NCI-H446 treated with DMSO at 0.1 percent for 48 hours (cell line): ENCODE results near the gene ARSJ.
A peak's percentile ranks its signal among the peaks of the same experiment; 100 is the strongest.
"Not testable (repeated sequence)": the region's sequence is repeated elsewhere in the genome, so short reads cannot be mapped to it uniquely, and the experiment has no call there.

ENCODE experiments used
- DNase-seq: peaks from one replicate; lab custom pipeline; 2025; lab: John Stamatoyannopoulos, UW

ARSJ gene

DNA sequence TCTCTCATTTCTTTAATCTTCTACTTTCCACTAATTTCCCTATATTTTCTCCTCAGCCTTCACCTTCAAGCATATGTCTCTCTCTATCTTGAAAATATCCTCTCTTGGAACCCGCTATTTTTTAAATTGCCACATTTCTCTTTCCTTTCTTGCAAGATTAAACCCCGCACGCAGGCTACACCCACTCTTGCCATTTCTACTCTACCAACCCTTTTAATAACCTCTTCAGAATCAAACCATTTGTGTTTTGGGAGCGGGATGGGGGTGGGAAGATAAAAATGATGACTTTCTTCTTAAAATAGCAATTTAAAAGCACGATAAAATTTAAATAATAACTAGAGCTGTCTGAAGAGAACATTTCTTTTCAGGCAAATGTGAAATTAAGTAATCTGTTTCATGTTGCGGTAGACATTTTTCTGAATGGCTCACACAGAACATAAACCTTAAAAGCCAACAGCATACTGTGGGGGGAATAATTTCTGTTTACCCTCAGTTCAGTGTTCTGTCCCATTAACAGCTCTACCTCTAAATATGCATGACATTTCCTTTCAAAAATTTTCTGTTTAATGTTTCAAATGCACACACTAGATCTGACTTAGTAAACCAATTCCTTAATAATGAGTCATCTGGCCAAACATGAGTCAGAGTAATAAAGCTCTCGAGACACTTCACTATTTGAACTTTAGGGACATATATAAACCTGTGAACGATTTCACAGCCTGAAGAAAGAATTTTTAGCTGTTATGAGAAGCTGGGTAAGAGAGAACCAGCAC is 20.5 kb downstream of the ARSJ start:
- peak; percentile 82 for DNase-seq

DNA sequence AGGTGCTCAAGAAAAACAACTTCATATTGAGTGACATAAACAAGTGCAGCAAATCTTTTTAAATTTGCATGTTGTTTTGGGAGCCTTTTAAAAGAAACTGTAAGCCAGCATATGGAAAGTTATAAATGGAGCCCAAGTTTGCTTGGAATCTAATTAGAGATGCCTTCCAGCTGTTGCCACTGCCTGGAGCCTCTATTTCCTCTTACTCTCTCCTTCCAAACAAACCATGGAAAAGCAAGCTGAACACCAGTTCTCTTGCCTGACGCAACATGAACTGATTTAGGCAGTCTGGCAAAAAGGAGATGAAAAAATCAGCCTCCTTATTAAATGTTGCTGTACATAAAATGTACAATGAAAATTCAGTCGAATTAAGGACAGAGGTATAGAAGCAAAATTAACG is 21.5 kb downstream of the ARSJ start:
- DNase-seq = no peak

DNA sequence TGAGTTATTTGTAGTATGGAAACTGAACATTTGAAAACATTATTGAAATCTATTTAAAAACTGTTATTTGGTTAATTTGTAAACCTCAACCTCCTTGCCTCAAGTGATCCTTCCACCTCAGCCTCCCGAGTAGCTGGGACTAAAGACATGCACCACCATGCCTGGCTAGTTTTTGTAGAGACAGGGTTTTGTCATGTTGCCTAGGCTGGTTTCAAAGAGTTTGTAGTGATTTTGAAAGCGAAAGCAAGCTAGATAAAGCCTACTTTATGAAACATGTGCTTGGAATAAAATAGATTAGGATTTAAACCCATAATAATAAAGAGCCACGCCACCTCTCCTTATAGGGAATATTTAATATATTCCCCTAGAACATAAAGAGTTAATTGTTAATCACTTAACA is 23.5 kb downstream of the ARSJ start:
- DNase-seq = no peak

DNA sequence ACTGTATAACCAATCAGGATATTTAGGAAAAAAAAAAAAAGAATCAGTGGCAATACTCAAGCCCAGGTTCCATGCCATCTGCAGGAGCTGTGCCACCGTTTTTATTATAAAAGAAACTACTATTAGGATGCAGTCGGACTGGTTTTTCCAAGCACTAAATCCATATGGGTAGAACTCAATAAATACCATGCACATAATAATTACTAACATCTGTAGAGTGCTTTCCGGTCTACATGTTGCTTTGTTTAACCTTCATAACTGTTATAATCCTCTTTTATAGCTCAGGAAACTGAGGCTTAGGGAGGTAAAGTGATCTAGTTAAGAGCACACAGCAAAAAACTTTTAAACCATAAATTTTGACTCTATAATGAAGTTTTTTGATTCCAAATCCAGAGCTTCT is 24.0 kb downstream of the ARSJ start:
- DNase-seq = no peak

DNA sequence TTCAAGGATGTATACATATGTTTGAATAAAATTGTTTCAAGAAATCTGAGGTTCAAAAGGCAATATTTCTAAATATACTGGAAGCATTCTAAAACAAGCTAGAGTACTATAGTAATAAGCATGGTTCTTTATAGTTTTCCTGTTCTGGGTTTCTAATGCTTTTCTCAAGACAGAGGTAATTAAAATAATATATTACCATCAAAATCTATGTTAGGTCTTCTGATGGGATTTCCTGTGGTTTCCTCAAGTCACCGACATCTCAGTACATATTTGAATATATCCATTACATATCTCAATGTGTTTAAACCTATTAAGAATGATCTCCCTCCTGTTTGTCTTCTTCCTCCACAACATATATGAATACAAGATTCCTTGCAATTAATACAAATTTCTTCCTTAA is 25.6 kb downstream of the ARSJ start:
- no peak for DNase-seq

DNA sequence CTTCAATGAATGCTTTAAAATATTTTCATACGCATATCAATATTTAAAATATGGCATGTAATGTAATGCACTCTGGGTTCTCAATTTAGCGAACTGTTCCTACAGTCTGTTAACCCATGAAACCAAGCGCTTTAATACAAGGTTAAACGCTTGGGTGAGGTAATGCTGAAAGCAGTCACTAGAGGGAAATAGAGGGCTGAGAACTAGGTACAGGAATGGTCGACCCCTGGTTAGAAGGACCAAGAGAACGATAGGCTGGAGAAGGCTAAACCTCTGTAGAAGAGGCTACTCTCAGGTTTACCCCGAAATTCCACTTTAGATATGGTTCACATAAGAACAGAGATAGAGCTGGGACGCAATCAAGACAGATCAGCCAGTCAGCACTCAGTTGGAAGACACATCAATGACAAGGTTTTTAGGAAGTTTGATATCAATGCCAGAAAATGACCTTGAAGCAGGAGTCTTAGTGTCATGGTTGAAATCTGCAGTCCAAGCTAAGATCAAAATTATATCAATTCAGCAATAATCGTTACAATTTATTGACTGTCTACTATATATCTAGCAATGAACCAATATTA is 26.9 kb downstream of the ARSJ start:
- DNase-seq = peak; percentile 42

DNA sequence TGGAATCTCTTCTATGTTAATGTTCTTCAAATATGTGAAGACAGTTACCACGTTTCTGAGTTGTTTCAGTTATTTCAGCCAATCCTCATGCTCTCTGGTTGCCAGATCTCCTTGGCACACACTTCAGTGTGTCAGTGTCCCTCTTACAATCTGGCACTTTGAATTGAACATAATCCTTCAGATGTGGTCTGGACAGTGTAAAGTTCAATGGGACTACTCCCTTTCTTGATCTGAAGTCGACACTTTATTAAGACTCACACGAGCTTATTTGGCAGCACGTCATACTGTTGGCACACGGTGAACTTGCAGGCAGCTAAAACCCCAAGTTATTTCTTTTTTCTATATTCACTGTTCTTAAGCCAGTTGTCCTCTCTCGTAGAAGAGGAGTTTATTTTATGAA is 28.2 kb downstream of the ARSJ start:
- DNase-seq = peak; percentile 76

DNA sequence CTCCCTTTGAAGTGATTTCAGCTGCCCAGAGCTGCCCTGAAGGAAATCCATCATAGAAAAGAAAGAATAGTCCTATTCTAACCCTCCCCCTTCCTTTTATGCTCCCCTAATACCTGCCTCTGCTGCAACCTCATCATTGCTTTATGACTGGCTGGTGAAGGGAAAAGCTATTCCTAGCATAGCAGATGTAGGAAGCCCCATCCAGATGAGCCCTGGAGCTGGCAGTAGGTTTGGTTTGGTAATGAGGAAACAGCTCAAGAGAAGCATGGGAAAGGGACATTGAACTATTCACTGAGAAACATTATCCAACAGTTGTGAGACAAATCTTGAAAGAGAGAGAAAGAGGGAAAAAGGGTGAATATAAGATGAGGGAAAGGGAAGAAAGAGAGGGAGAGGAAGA is 29.2 kb downstream of the ARSJ start:
- no peak for DNase-seq

DNA sequence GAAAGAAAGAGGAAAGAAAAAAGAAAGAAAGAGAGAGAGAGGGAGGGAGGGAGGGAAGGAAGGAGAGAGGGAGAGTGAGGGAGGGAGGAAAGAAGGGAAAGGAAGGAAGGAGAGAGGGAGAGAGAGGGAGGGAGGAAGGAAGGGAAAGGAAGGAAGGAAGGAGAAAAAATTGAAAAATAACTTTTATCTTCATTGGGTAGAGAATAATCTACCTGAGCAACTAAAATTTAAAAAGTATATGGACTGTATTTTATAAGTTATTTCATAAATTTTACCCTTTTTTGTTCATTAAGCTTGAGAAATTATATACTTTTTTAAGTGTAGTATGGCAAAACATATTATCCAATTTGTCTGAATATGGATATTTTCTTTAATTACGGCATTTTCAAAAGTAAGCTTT is 32.0 kb downstream of the ARSJ start:
- DNase-seq = no peak

DNA sequence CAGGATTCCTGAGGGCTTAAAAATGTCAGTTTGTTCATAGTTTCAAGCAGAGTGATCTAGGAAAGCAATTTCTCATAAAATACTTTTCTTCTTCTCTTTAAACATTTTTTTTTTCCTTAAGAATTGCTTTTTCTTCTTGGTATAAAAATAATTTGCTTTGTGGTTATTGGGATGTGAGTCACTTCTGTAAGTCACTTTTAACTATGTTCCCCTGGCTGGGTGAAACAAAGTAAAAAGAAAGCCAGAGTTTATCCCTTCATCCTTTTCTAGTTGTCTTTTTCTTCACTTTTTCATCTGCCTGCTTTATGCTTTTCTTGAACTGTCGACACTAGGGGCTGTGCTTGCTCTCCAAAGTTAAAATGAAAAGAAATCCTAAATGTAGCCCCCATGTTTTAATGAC is 33.5 kb downstream of the ARSJ start:
- DNase-seq = no peak

DNA sequence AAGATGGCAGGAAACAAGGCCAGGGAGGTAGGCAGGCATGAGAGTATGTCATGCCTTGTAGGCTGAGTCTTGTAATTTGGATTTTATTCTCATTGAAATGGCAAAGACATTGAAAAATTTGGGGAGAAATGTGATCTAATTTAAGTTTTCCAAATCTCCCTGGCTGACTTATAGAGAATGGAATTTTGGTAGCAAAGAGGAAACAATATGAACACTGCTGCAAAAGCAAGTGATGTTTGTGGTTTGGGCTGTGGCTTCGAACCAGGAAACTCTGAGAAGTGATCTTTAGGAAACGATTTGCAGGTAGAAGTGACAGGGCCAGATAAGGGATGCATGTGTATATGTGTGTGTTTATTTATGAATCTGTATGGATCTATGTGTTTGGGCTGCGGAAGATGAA is 35.6 kb downstream of the ARSJ start:
- no peak for DNase-seq

DNA sequence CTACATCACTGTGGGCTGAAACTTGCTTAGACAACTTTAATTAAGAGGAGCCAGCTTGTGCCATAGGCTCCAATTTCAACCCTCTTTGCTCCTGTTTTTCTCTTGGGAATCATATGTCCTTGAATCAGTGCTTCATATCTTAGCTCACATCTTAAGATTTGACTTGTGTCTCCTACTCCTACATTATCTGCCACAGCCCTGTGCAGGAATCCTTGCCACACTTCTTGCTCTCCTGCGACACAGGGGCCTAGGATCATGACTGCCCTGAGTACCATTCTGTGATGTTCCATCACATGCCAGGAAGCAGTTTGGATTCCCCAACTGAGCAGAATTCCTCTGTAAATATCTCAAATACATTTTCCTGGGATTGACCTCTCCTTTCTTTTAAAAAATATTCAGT is 36.4 kb downstream of the ARSJ start:
- no peak for DNase-seq

DNA sequence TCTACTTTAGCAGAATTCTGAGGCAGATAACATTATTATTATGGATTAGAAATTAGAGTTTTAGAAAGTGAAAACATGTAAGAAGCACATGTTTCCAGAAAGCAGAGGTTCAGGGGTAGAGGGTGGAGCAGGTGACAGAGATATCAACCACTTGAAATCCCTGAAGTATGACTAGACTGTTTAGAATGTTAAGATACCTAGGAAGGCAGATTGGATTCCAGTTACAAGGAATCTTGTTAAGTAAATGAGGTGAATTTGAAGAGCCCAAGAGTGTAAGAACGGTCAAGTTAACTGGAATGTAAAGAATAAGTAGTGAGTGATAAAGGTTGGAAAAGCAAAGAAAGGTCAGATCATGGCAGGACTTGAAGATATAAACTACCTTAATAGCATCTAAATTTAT is 37.6 kb downstream of the ARSJ start:
- DNase-seq = no peak

DNA sequence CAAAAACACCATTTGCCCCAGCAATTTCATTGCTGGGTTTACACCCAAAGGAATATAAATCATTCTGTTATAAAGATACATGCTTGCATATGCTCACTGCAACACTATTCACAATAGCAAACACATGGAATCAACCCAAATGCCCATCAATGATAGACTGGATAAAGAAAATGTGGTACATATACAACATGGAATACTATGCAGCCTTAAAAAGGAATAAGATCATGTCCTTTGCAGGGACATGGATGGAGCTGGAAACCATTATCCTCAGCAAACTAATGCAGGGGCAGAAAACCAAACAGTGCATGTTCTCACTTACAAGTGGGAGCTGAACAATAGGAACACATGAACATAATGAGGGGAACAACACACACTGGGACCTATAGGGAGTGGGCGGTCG is 39.3 kb downstream of the ARSJ start:
- DNase-seq = not testable (repeated sequence)

DNA sequence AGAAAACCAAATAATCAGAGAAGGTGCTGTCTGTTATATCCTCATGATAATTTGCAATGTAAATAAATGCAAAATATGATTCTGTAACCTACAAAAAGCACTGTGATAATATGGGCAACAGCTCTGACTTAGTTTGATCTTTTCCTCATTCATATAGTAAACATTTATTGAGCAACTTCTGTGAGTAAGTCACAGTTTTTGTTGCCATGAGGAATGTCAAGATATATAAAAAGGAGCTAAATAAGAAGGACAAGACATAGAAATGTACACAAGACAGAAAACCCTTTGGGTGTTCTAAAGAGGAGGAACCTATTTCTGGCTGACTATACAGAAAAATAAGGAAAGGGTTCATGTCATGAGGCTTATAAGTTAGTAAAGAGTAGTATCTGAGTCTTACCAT is 44.3 kb downstream of the ARSJ start:
- no peak for DNase-seq

DNA sequence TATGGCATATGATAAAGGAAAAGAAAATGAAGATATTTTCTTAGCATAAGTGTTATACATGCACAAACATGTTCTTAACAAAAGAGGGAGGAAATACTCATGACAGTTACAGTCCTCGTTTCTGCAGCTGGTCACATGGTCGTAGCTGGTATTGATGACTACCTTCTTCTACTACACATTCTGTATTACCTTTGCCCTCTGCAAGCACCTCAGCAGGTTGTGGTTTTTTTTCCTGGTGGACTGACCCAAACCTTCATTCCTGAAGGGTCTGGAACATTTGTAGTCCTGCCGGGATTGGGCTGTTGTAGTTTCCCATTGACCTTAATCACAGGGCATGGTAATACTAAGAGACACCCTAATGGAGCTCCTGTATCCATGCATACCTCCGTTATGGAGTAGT is 54.7 kb downstream of the ARSJ start:
- DNase-seq = not testable (repeated sequence)

DNA sequence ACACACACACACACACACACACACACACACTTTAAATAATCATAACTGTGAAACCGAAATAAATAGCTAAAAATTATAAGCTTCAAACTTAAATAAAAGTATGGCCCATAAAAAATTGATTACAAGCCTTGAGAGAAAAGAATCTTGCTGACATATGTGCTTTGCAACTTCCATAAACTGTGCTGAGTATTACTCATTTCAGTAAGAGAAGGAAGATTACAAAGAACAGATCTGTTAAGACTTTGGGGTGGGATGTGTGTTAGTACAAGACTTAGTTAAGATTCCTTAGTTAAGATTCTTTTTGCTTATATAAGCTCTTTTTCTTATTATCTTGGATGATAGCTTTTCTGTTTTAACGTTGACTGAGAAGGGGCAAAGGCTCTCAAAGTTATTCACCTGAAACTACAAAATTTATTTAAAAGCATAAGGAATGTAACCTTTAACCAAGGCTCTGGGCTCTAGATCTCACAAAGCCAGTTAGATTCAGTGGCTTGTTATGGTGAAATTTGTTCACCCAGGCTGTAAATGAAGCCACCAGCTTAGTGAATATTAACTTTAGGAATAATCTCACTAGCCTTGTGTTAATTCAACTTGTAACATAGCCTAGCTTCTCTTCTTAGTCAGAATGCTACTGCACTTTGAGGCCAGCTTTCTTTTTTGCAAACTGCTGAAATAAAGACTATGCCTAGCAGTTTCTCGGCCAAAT is 58.2 kb downstream of the ARSJ start:
- no peak for DNase-seq

DNA sequence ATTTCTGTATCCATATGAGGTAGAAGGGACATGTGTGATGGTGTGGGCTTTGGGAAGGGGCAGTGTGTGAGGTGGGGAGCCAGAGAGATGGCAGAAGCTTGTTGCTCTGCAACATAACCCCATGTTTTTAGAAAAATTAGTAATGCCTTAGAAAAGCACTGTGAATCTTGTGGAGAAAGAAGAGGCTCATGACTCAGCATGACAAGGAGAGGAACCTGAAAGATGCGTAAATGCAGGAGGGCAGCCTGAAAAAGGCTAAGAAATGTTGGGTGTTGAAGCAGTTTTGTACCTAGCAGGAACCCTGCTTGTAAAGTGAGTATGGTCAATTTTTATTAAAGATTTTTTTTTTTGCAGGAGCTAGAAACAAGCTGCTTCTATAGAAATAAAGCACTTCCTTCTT is 59.8 kb downstream of the ARSJ start:
- DNase-seq = no peak

DNA sequence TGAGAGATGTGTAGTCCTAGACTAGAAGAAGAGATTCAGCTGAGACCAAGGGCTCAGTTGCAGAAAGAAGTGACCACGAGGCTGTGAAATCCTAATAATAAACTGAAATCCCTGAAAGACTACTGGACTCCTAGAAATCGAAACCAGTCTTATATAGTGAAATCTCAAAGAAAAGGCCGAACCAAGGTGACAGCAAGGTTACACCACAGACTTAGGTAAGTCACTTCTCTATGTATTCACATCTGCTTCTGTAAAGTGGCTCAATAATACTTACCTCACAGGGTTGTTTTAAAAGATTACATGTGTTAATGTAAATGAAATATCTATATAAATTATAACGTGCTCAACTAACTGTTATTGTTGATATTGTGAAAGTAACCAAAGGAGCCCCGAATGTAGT is 60.3 kb downstream of the ARSJ start:
- DNase-seq = no peak

DNA sequence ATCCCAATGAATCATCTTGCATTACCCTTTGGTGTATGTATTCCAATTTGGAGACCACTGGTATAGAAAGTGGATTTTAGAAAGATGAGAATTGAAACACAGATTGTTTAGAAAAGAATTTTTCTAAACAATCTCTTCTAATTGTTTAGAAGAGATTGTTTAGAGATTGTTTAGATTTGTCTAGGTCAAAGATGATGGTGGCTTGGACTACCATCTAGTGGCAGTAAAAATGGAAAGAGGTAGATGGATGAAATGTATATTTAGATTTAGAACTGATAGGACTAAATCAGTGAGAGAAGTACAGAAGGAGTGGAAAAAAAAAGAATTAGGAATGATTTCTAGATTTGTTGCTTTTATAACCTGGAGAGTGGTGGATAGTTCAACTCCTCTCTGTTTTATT is 70.6 kb downstream of the ARSJ start:
- DNase-seq = no peak

DNA sequence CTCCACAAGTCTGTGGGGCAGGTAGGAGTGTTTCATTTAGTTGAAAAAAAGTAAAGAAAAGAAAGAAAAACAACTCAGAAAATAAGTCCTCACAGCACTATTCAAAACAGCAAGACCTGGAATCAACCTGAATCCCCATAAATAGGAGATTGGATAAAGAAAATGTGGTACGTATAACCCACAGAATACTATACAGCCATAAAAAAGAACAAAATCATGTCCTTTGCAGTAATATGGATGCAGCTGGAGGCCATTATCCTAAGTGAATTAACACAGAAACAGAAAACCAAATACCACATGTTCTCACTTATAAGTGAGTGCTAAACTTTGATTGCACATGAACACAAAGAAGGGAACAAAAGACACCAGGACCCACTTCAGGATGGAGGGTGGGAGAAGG is 71.9 kb downstream of the ARSJ start:
- DNase-seq = no peak

DNA sequence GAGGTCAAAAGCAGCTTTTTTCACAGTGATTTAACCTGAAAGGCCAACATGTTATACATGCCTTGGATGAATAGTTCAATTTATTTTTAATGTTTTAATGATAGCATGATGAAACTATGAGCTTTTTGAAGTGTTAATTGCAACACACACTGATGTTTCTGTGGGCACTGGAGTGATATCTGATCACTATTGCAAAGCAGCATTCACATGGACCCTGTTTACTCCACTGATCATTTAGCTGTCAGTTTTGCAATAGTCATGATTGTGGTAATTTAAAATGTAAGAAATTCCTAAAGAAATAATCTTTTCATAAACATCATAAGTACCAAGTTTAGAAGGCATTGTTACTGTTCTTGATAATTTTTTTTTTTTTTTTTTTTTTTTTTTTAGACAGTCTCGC is 74.1 kb downstream of the ARSJ start:
- DNase-seq = no peak

DNA sequence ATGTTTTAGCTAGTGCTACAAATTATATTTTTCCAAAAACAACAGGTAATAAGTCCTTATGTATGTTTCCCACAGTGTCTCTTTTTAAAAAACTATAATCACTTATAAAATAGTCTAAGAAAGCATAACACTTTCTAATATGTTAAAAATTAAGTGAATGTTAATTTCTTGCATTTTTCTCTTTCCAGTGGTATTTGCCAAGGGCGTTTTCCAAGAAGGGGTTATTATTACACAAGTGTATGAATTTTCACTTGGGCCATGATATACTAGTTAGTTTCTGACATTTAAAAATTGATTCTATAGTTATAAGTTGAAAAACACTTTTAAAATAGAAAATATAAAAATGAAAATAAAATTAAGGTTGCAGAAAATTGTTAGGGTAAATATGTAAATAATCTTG is 74.6 kb downstream of the ARSJ start:
- DNase-seq = no peak
